AG08396 (cell line): ENCODE measurements around the gene RPAP2.
"Not testable (repeated sequence)": the region's sequence is repeated elsewhere in the genome, so short reads cannot be mapped to it uniquely, and the experiment has no call there.

ENCODE experiments used
- DNase-seq: peaks from one replicate; pipeline ENCODE4 v3.0.0; 2012; ENCODE audit warnings: low spot score, mixed read lengths

RPAP2 gene

DNA sequence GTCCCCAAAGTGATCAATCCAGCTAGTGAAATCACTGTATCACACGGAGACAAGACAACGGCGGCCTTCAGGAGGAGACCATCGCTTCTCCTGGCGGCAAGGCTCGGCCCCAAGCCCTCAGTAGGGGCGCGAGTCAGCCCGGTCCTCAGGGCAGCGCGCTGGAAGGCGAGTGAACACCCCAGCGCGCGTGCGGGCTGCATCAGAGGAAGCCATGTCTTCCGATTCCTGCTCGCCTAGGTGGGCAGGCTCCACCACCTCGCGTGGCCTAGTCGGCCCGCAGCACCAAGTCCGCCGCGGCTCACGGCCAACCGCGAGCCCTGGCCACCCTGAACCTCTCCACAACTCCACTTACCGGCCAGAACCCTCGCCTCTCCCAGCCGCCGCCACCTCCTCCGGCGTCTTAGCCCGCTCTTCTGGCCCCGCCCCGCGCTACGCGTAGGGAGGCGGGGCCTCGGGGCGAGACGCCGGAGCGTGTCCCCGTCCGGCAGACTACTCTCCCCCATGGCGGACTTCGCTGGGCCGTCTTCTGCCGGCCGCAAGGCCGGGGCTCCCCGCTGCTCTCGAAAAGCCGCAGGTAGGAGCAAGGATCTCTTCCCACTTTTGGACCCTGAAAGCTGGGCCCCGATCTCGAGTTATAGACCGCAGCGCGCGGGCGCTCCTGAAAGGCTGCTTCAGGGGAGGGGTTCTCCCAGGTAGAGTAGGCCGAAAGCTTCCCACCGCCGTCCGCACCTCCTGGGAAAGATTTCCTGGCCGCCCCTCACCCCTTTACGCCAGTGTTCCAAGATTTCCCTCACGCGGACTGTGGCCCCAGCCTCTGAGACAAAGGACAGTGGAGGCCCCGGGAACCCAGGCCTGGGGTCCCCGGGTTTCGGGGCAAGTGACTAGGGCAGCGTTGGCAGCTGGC lies at the start of gene RPAP2, which contains the start of gene GLMN:
TSS of gene RPAP2 (plus strand) at position 487 of the 904 bp plus-strand sequence. CDS start at position 502, 15 bp downstream.
TSS of gene GLMN (minus strand) at position 415 of the 904 bp plus-strand sequence. CDS start 988 bp downstream, outside the sequence.
- DNase-seq = peak; percentile 91

DNA sequence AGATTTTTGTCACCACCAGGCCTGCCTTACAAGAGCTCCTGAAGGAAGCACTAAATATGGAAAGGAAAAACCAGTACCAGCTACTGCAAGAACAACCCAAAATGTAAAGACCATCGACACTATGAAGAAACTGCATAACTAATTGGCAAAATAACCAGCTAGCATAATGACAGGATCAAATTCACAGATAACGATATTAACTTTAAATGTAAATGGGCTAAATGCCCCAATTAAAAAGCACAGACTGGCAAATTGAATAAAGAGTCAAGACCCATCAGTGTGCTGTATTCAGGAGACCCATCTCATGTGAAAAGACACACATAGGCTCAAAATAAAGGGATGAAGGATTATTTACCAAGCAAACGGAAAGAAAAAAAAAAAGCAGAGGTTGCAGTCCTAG lies 44.1 kb upstream of the RPAP2 start:
- DNase-seq = not testable (repeated sequence)

DNA sequence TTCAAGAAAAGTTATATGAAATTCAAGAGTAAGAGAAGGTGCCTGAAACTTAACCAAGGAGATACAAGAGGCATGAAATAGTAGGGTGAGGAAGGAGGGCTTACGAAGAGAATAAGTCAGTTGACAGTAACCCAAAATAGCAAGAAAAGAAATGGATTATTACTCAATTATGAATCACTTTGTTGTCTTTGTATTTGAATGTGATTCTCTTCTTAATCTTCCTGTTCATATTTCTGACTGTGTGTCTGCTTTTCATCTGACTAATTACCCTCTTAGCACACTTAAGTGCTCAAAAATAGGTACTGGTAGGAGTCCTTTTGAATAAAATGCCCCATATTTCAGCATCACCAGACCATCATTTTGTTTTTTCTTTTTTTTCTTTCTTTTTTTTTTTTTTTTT lies 39.5 kb upstream of the RPAP2 start:
- DNase-seq = no peak

DNA sequence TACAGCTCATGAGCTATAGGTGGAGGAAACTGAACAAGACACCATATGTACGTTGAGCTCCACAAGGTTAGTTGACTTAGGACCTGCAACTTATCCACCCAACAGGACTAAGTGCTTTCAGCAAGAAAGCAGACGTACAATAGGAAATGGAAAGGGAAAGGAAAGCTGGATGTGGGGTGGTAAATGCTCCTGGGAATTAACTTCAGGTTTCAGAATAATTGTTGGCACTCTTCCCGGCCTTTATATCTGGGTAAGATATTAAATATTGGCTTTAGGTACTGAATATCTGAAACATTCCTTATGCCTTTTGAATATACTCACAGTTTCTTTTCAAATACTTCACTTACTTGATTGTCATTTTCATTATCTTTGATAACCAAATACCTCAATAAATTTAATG lies 36.3 kb upstream of the RPAP2 start:
- DNase-seq = no peak

DNA sequence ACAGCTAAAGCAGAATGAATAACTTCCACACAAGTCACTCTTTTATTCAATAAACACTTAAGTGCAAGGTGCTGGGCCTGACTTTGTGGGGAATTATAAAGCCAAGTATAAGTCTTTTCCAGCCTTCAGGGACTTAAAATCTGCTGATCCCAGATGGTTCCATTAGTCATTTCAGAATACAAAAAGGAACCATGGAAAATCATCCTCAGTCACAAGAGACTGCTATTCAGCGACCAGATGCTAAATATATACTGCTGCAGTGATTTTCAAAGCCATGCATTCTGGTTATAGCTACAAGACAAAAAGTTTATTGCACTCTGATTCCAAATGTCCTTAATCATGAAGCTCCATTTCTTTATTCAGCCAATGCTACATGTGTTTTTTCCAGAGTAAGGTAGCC lies 25.8 kb upstream of the RPAP2 start:
- DNase-seq = no peak

DNA sequence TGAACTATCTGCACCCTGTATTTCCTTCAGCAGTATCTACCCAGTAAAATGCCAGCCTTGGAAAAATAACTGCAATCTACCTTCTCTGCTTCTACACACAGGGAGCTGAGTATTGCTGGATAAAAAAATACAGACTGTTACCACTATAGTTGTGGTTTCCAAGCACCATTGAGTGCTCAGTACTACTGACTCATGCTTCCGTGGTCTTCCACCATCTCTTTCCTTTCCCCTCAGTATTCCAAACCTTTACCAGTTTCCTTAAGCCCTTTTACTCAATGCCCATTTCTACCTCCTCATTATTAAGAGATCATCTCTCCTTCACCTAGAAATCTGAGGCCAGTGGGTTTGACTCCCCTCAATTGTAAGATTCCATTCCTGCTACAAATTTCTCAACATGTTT lies 23.9 kb upstream of the RPAP2 start:
- DNase-seq = no peak

DNA sequence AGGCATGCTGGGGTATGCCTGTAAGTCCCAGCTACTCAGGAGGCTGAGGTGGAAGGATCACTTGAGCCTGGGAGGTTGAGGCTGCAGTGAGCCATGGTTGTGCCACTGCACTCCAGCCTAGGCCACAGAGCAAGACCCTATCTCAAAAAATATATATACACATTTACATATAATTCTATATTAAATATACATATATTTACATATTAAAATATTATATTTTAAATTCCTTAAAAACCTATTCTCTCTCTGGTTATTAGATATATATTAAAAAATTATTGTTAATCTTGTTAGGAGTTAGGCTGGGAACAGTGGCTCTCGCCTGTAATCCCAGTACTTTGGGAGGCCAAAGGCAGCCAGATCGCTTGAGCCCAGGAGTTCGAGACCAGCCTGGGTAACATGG lies 22.8 kb upstream of the RPAP2 start:
- DNase-seq = no peak

DNA sequence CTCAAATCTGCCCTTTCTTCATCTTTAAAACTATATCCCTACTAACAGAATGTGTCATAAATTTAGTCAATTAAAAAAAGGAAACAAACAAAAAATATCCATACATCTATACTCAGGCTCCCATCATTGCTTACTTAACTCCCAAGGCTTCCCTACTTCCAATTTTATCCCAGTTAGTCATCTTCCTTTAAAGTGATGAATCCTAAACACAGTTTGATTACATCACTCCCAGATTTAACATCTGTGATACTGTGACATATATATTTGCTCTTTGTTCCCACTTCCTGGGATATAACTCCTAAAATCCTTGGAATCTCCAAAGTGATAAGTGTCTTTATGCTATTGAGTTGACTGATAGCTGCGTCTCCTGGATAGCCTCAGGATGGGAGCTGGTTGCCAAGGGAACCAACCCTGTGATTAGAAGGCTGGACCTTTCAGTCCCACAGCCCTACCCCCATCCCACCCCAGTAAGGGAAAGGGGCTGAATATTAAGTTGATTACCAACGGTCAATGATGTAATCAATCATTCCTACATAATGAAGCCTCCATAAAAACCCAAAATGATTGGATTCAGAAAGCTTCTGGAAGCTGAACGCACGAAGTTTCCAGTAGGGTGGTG lies 21.6 kb upstream of the RPAP2 start:
- DNase-seq = no peak

DNA sequence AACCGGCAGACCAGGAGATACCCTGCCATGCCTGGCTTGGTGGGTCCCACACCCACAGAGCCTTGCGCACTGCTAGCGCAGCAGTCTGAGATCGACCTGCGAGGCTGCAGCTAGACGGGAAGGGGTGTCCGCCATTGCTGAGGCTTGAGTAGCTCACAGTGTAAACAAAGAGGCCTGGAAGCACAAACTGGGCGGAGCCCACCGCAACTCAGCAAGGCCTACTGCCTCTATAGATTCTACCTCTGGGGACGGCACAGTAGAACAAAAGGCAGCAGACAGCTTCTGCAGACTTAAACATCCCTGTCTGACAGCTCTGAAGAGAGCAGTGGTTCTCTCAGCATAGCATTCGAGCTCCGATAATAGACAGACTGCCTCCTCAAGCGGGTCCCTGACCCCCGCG lies 19.1 kb upstream of the RPAP2 start:
- DNase-seq = not testable (repeated sequence)

DNA sequence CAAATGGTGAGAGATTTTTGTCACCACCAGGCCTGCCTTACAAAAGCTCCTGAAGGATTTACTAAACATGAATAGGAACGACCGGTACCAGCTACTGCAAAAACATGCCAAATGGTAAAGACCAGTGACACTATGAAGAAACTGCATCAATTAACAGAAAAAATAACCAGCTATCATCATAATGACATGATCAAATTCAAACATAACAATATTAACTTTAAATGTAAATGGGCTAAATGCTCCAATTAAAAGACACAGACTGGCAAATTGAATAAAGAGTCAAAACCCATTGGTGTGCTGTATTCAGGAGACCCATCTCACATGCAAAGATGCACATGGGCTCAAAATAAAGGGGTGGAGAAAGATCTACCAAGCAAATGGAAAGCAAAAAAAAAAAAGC lies 17.4 kb upstream of the RPAP2 start:
- DNase-seq = not testable (repeated sequence)

DNA sequence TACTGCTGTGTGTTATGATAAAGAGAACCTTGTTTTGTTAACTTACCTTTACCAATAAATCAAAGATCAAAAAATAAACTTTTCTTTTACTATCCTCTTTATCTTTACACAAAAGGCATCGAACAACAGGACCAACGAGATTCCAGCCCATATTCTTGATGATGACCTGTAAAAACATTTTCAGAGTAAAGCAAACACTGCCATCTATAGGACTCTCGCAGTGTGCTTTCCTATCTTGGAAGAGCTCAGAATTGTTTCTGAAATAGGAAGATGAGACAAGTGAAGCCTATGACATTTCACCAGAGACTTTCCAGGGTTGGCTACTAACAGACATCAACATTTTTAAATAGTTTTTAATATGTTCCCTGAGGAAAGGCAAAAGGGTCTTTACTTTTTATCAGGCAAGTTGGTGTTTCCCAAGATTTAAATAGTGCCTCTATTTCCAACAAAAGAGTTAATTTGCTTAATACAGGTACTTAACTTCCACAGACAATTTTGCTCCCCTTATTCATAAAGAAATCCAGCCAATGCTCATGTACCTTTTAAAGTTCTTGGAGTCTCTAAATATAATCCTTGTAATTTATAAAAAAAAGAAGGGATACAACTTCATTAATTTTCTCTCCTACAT lies 7.4 kb upstream of the RPAP2 start:
- DNase-seq = peak; percentile 51

DNA sequence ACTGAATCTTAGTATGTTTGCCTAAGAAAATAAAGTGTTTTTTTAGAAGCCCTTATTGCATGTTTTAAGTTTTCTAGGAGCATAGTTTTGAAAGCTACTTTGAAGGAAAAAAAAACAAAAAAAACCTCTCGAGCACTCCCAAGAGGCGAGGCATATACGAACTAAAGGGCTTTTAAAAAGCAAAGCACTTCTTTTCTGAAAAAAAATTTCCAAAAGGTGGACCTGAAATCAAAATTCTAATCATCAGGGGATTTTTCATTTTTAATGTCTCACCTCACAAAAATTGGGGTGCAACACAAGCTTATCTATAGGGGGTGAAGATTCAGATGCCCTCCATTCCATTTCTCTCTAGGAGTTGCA lies 666 bp upstream of the RPAP2 start:
- DNase-seq = no peak

DNA sequence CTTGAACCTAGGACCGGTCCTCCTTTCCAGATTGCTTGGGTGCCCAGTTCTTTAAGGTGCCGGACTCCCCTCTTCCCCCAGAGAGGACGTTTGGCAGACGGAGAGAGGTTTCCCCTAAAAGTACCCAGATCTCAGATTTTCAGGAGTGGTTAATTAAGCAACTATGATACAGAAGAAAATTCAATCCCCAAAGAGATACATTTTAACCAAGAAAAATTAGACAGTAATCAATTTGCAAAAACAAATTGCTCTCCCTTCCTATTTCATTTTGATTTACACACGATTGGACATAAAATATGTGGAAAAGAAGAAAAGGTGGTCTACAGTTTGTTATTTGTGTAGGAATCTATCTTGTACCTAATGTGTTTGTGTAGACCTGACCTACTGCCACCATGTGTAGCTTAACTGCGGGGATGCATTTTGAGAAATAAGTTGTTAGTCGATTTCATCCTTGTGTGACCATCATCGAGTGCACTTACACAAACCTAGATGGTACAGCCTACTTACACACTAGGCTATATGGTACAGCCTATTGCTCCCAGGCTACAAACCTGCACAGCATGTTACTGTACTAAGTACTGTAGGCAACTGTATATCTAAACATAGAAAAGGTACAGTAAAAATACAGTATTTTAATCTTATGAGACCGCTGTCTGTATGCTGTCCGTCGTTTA lies 755 bp downstream of the RPAP2 start:
- no peak for DNase-seq

DNA sequence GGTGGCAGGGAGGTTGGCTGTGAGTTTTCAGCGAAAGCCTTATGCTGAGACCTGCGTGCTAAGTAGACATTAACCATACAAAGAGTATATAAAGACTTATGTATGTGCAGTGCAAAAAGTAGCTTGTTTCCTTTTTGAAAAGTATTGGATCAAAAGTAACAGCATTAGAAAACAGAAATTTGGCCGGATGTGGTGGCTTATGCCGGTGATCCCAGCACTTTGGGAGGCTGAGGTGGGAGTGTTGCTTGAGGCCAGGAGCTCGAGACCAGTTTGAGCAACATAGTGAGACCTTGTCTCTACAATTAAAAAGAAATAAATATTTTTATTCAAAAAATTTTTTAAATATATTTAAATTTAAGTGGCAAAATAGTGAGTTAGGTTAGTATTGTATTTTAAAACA lies 2.2 kb downstream of the RPAP2 start:
- DNase-seq = no peak

DNA sequence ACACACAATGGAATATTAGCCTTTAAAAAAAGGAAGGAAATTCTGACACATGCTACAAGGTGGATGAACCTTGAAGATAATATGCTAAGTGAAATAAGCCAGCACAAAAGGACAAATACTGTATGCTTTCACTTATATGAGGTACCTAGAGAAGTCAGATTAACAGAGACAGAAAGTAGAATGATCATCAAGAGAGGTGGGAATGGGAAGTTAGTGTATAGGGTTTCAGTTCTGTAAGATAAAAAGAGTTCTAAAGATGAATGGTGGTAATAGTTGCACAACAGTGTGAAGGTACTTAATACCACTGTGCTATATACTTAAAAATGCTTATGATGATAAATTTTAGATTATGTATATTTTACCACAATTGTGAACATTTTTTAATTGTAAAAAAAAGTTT lies 7.2 kb downstream of the RPAP2 start:
- DNase-seq = no peak

DNA sequence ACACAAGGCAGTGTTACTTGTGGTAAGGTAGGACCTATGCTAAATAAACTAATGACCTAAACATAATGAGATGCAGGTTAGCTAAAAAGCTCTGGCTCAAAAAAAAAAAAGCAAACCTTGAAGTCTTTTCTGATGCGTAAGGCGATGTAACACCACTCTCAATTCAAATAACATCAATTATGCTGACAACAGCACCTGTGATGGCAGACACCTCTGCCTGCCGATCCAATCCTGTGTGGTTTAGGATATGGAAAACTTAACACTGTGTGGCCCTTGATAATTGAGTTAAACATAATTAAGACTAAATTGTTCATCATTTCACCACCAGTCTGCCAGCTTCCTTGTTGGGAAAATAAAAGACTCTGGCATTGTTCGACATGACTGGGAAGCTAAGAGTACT lies 9.1 kb downstream of the RPAP2 start:
- DNase-seq = no peak

DNA sequence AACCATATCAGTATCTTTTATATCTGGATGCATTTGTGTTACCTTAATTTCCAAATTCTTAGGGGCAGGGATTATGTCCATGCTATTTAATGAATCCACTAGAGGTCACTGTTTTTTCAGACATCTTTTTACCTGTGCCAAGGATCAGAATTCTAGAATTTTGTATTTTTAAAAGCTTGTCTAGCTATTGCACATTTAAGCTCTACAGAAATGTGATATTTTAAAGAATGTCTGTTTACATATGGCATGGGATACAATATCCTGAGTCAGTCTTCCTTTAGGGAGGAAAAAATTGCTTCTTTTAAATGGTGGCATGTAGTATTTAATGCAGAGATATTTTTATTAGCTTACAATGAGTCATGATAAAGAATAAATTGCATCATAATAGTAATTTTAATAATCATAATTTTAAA lies 11.3 kb downstream of the RPAP2 start:
- DNase-seq = peak; percentile 22

DNA sequence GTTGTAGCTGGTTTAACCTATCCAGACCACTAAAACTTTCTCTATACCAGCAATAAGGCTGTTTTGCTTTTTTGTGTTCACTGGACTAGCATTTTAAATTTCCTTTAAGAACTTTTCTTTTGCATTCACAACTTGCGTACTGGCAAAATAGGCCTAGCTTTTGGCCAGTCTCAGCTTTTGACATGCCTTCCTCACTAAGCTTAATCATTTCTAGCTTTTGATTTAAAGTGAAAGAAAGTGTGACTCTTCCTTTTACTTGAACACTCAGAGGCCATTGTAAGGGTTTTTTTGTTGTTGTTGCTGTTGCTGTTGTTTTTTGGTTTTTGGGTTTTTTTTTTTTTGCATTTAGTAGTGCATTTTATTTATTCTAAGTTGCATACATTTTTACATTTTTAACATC lies 15.2 kb downstream of the RPAP2 start:
- DNase-seq = no peak

DNA sequence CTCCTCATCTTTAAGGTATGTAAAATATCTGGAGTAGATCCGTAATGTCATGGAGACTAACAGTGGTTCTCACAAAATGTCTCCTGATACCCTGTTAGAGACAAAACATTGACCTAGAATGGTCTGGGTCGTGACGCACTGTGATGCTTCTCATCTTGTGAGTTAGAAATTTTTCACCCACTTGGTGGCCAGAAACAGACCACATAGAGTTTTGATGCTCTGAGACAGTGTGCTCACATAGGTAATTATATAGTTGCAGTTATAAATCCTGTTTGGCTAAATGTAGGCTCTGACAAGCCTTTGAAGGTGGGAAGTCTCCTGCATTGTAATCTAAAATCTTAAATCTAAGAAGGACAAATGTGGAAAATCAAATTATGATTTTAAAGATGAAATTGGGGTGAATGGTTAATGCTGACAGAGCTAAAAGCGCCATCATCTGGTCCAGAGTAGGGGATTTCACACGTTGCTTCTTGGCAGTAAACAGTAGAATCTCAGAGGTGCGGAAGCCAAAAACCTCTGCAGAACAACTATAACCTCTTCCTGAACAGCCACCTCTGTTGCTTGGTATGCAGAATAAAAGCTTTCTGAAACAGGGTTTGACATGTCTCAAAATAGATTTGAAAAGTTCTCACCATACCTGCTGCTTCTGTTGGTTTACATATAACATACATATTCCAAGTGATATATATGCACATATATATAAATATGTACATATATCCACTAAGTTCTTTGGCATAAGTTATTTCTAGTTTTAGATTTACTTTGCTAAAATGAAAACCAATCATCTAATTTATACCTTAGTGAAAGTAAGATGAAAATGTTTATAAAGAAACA lies 17.1 kb downstream of the RPAP2 start:
- no peak for DNase-seq

DNA sequence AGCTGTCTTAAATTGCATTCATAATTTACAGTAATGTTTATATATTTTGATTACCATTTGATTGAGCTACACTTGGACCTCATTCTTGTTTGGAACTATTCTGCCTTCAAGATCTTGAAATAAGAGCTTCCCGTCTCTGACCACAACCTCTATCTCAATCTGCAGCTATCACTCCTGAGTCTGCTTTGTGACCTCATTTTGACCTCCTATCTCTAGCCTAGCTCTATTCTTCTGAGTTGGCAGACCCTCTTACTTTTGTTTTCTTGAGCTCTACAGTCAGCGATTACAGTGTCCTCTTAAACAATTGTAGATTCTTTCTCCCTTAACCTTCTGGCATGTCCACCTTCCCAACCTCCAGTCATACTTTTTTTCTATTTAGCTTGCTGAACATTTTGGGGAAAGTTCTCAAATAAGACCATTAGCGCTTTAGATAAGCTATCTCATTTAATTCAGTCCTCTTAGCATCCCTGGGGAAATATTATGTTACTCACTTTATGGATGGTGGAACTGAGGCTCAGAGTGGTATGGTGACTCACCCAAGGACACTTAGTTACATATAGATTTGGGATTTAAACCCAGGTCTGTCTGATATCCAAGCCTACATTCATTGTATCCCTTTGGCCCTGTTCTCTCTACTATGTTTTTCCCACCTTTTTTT lies 19.1 kb downstream of the RPAP2 start:
- DNase-seq = no peak
